Kidney (tissue), 14 donors: ENCODE results near the gene RAD21L1. TPM values are rescaled to one million over a fixed set of nuclear protein-coding genes. Genes with fewer than 3 reads are reported as not detected.

Experiments used
- DNase-seq, 5 donors: peaks; one replicate each; pipeline ENCODE4 v3.0.0-alpha.2; 2013 to 2020
- FAIRE-seq: peaks from 2 replicates; lab custom pipeline; 2012; peaks lifted over from hg19 to GRCh38; lab: Jason Lieb, UNC
- H3K27ac ChIP-seq, 2 donors: one replicate each; pipeline ENCODE4 v1.7.0; 2013; ENCODE audit warnings: low read depth in 2 of 2, low read length in 2 of 2, inconsistent platforms in 1 of 2
- H3K27me3 ChIP-seq: one replicate; pipeline ENCODE4 v1.7.1; 2013; ENCODE audit warnings: low read length, inconsistent platforms; ENCODE audit not compliant: control insufficient read depth, insufficient read depth
- H3K36me3 ChIP-seq, 3 donors: one replicate each; pipeline versions ENCODE4 v1.7.0 to v1.7.1; 2013; ENCODE audit warnings: low read length in 3 of 3, control low read depth in 1 of 3, inconsistent platforms in 1 of 3; ENCODE audit not compliant: insufficient read depth in 3 of 3, control insufficient read depth in 2 of 3
- H3K4me1 ChIP-seq, 3 donors: one replicate each; pipeline versions ENCODE4 v1.7.0 to v1.7.1; 2013; ENCODE audit warnings: low read length in 3 of 3, inconsistent platforms in 1 of 3, low read depth in 1 of 3; ENCODE audit not compliant: control insufficient read depth in 2 of 3, insufficient read depth in 2 of 3
- H3K4me3 ChIP-seq, 3 donors: one replicate each; pipeline versions ENCODE4 v1.7.0 to v1.8.1; 2013; ENCODE audit warnings: low read length in 3 of 3, control low read depth in 1 of 3, inconsistent platforms in 1 of 3
- H3K9ac ChIP-seq, 3 donors: one replicate each; pipeline versions ENCODE4 v1.7.0 to v1.7.1; 2013; ENCODE audit warnings: low read length in 3 of 3, control low read depth in 1 of 3, inconsistent platforms in 1 of 3
- H3K9me3 ChIP-seq, 3 donors: one replicate each; pipeline versions ENCODE4 v1.7.0 to v1.7.1; 2013; ENCODE audit warnings: low read length in 3 of 3, control low read depth in 1 of 3, inconsistent platforms in 1 of 3; ENCODE audit not compliant: control insufficient read depth in 2 of 3, insufficient read depth in 1 of 3
- intact Hi-C: fragments of 100-400 bp; cut with DNase I; formaldehyde crosslinking; loops from one replicate; pipeline ENCODE4 v1.11.1; 2022
- polyA plus RNA-seq: library from polyadenylated mRNA; stranded (reverse); fragments of 350-450 nt; fragmentation: Illumina TruSeq; extraction: RNeasy Lipid Tissue Mini Kit (QIAGEN cat#74804); gene quantifications from one replicate; pipeline ENCODE4 v1.2.3, GENCODE V29; 2014; ENCODE audit warnings: low read depth, low replicate concordance; ENCODE audit not compliant: insufficient read depth
- total RNA-seq: library from RNA; stranded (reverse); fragmentation: NEBNext Ultra II Directional; extraction: Animal tissue kit (Norgen Biotek cat#: 25700); gene quantifications from one replicate; pipeline ENCODE4 v1.2.1, GENCODE V29; 2021
- TF ChIP-seq, protein P1 (sequence below): IDR thresholded peaks from 3 replicates; pipeline ENCODE4 v1.5.1; 2012; ENCODE audit warnings: mild to moderate bottlenecking, moderate library complexity, borderline replicate concordance; ENCODE audit not compliant: insufficient read depth; ENCODE audit errors: extremely low read depth
- donor health status: control.
- donor health status: control.
- donor health status: control.
- donor health status: control.
- donor health status: control.
- donor health status: DM: yes; HTN: yes; CAD: no.
- donor health status: Normal renal cell carcinoma (clear cell type).

RAD21L1 gene
- total and polyA plus RNA-seq, 2 donors from 2014 or later = not detected

DNA sequence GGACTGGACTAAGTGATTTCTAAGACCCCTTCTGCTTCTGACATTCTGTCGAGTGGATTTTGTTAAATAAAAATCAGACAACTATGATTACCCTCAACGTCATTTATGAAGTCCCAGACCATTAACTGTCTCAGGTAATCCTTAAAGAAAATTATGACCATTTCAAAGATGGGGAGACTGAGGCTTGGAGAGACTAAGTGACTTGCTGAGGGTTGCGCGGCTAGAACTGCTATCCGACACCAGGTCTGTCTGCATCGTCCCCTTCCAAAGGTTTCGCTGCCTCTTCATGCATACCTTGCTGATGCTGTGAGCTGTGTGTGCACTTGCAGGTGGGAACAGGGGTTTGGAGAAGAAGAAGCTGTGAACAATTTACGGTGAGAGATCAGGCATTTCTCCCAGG lies 43.4 kb downstream of the RAD21L1 start:
- no peak for DNase-seq
- no peak overlapping the region for H3K27ac ChIP-seq
- H3K4me1 ChIP-seq = peaks cover 0 to 9% (median 0%) of the 10 kb centered on the region in 3 donors
- no peak for FAIRE-seq
- H3K27me3 ChIP-seq = no peaks in the 10 kb centered on the region
- H3K9ac ChIP-seq = no peak overlapping the region
- H3K9me3 ChIP-seq = no peaks in the 10 kb centered on the region
- H3K4me3 ChIP-seq = no peak overlapping the region
- TF ChIP-seq, protein P1, sequence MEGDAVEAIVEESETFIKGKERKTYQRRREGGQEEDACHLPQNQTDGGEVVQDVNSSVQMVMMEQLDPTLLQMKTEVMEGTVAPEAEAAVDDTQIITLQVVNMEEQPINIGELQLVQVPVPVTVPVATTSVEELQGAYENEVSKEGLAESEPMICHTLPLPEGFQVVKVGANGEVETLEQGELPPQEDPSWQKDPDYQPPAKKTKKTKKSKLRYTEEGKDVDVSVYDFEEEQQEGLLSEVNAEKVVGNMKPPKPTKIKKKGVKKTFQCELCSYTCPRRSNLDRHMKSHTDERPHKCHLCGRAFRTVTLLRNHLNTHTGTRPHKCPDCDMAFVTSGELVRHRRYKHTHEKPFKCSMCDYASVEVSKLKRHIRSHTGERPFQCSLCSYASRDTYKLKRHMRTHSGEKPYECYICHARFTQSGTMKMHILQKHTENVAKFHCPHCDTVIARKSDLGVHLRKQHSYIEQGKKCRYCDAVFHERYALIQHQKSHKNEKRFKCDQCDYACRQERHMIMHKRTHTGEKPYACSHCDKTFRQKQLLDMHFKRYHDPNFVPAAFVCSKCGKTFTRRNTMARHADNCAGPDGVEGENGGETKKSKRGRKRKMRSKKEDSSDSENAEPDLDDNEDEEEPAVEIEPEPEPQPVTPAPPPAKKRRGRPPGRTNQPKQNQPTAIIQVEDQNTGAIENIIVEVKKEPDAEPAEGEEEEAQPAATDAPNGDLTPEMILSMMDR = no peak
- intact Hi-C loops = no loop called here
- no peaks in the 10 kb centered on the region for H3K36me3 ChIP-seq

DNA sequence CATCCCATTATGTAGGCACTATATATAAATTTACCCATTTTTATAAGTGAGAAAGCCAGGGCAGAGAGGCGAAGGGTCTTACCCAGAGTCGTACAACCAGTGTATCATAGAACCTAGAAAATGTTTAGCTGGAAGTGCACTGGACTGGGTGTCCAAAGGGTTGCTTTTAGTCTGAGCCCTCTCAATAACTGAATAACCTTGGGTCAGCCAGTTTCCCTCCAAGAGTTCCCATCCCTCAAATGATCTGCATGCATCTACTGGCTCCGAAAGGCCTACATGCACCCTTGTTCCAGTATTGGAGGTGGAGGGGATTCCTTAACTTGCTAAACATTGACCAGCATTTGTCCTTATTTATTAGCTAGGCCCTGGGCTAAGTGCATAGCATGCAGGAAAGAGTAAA lies 44.0 kb downstream of the RAD21L1 start:
- intact Hi-C loops = no loop called here

DNA sequence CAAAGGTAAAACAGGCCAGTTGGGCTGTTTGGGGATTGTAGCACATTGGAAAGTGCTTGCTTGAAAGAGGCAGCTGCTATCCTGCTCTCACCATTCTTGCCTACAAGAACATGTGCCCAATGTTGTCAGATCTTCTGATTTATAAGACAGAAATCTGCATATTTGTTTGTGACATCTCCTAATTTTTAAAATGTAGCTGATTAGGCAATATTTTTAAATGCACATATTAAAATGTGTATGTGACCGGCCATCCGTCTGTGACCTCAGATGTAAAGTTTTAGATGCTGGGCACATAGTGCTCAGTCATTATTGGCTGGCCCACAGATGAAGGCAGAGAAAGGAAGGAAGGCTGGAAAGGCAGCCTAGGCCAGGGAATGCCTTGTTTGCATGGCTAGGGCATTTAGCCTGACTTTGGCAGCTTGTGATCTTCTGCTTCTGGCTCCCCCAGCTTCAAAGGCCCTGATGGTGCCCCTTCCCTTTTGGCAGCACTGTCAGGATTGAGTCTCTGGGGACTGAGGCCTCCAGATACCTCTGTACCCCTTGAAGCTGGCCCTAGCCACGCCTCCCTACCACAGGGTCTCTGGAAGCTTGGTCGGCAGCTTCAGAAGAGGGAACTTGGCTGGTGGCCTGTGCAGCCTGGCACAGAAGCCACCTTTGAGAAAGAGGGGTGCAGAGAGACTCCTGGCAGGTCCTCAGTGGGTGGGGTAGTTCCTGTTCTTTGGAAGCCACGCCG lies 46.7 kb downstream of the RAD21L1 start:
- no peak overlapping the region for H3K27ac ChIP-seq
- DNase-seq = no peak
- intact Hi-C loops = no loop called here
- FAIRE-seq = no peak
- no peaks in the 10 kb centered on the region for H3K36me3 ChIP-seq
- TF ChIP-seq, protein P1 = no peak
- no peaks in the 10 kb centered on the region for H3K27me3 ChIP-seq
- no peaks in the 10 kb centered on the region for H3K9me3 ChIP-seq
- no peak overlapping the region for H3K9ac ChIP-seq
- no peaks in the 10 kb centered on the region for H3K4me1 ChIP-seq
- no peak overlapping the region for H3K4me3 ChIP-seq

More for the DNA sequence above, 44.0 kb downstream of the RAD21L1 start:
- no peak overlapping the region for H3K9ac ChIP-seq
- H3K4me3 ChIP-seq = no peak overlapping the region
- FAIRE-seq (no peak), DNase-seq (no peak)
- H3K4me1 ChIP-seq = peaks cover 0 to 9% (median 0%) of the 10 kb centered on the region in 3 donors
- H3K9me3 ChIP-seq = no peaks in the 10 kb centered on the region
- H3K27me3 ChIP-seq = no peaks in the 10 kb centered on the region
- H3K36me3 ChIP-seq = no peaks in the 10 kb centered on the region
- H3K27ac ChIP-seq = no peak overlapping the region
- TF ChIP-seq, protein P1 = no peak
